ENCODE data around the gene PSMD8. TPM values are rescaled to one million over a fixed set of nuclear protein-coding genes. Genes with fewer than 3 reads are reported as not detected.
A peak's percentile ranks its signal among the peaks of the same experiment; 100 is the strongest.

Gene PSMD8
- total RNA-seq, 1 experiment from 2014 or later: 195 TPM

DNA sequence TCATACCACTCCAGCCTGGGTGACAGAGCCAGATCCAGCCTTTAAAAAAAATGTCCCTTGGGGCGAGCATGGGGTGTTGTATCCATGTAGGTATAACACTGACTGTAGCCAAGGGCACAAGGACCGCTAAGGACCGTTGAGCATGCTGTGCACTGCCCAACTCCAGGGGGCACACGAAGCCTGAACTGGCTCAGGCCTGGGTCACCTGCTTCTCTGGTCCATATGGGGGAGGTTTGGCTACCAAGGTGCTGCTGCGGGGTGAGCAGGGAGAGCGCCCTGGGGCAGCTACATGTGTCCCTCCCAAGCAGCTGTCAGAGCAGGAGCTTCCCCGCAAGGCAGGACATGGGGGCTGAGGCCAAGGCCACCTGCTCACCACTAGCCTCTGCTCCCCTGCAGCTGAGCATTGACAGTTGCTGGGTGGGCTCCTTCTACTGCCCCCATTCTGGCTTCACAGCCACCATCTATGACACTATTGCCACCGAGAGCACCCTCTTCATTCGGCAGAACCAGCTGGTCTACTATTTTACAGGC lies 22.4 kb upstream of the PSMD8 start:
- CTCF ChIA-PET: no interaction called here
- Histone ChIP-seq H3K9me3 (ENCODE audit: control insufficient read depth in 1 of 2, insufficient read depth in 1 of 2, low read depth in 1 of 2, low read length in 2 of 2) (no peaks in the 10 kb centered on the region), H3K9ac (ENCODE audit: low read length) (no peak overlapping the region), H4K20me1 (ENCODE audit: insufficient read depth) (no peaks in the 10 kb centered on the region), H3K4me3 (replicated peaks in 1 of 2; ENCODE audit: low read depth in 1 of 2, low read length in 2 of 2) (no peak overlapping the region), H3K27ac (ENCODE audit: low read depth, low read length) (no peak overlapping the region), H3K9me2 (ENCODE audit: insufficient read depth) (no peaks in the 10 kb centered on the region), H3K79me2 (ENCODE audit: insufficient read depth, low read length) (no peaks in the 10 kb centered on the region), H2AFZ (ENCODE audit: low read depth, low read length, poor library complexity, severe bottlenecking) (no peak overlapping the region), H3K4me1 (ENCODE audit: control insufficient read depth in 1 of 2, insufficient read depth in 2 of 2, low read length in 2 of 2) (peaks cover 0 to 5% of the 10 kb centered on the region in 2 experiments; a peak in 2 of 4 replicates), H3K4me2 (ENCODE audit: low read length) (no peak overlapping the region), H3K36me3 (ENCODE audit: control insufficient read depth in 1 of 2, insufficient read depth in 2 of 2, low read length in 2 of 2) (no peaks in the 10 kb centered on the region), H3K27me3 (ENCODE audit: insufficient read depth, low read length) (no peaks in the 10 kb centered on the region)
- intact Hi-C loops (cut with micrococcal nuclease): no loop called here
- TF ChIP-seq EZH2 (IDR thresholded peaks at IDR 0.05) (no peak), YY1 (IDR thresholded peaks at IDR 0.05; ENCODE audit: extremely low read depth, insufficient replicate concordance, low read depth, low read length) (no peak), TCF7L2 (IDR thresholded peaks at IDR 0.05; ENCODE audit: borderline replicate concordance, extremely low read depth, insufficient read depth, insufficient read length) (no peak), RAD21 (IDR thresholded peaks at IDR 0.05; ENCODE audit: low read depth) (no peak), ZNF274 (IDR thresholded peaks at IDR 0.05; ENCODE audit: low read depth, low read length) (no peak), POLR2AphosphoS5 (IDR thresholded peaks at IDR 0.05; ENCODE audit: low read depth, low read length) (no peak), ZFX (IDR thresholded peaks at IDR 0.05) (no peak)
- peak; percentile 43; the same call in 1 of the 2 replicates for ATAC-seq
- no TSS peak for BruUV-seq (replicated peaks)
- POLR2A ChIA-PET: no interaction called here
- no peak for DNase-seq (ENCODE audit: low read depth, low spot score)
- RAD21 ChIA-PET (ENCODE audit: low non-redundant PET in 1 of 2, low total read pairs in 2 of 2, uncharacterized antibody in 2 of 2, unreplicated experiment in 2 of 2): no interaction called here

DNA sequence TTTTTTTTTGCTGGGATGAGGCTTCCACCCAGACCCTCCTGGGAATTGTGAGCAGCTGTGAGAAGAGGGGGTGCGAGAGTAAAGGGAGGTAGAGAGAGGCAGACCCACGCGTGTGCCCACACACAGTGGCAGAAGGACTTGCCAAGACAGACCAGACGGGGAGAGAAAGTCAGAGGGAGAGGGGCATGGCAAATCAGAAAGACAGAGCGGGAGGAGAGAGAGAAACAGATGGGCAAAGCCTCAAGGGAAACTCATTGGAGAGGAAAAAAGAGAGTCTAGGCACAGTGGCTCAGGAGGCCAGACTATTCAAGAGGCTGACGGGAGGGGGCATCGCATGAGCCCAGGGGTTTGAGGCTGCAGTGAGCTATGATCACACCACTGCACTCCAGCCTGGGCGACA lies 21.8 kb upstream of the PSMD8 start:
- Histone ChIP-seq H3K27ac (ENCODE audit: low read depth, low read length) (no peak overlapping the region), H4K20me1 (ENCODE audit: insufficient read depth) (no peaks in the 10 kb centered on the region), H3K4me3 (replicated peaks in 1 of 2; ENCODE audit: low read depth in 1 of 2, low read length in 2 of 2) (no peak overlapping the region), H3K9ac (ENCODE audit: low read length) (no peak overlapping the region), H3K79me2 (ENCODE audit: insufficient read depth, low read length) (no peaks in the 10 kb centered on the region), H3K36me3 (ENCODE audit: control insufficient read depth in 1 of 2, insufficient read depth in 2 of 2, low read length in 2 of 2) (no peaks in the 10 kb centered on the region), H3K27me3 (ENCODE audit: insufficient read depth, low read length) (no peaks in the 10 kb centered on the region), H2AFZ (ENCODE audit: low read depth, low read length, poor library complexity, severe bottlenecking) (no peak overlapping the region), H3K9me2 (ENCODE audit: insufficient read depth) (no peaks in the 10 kb centered on the region), H3K4me1 (ENCODE audit: control insufficient read depth in 1 of 2, insufficient read depth in 2 of 2, low read length in 2 of 2) (no peaks in the 10 kb centered on the region), H3K4me2 (ENCODE audit: low read length) (no peak overlapping the region), H3K9me3 (ENCODE audit: control insufficient read depth in 1 of 2, insufficient read depth in 1 of 2, low read depth in 1 of 2, low read length in 2 of 2) (no peaks in the 10 kb centered on the region)
- intact Hi-C loops (cut with micrococcal nuclease): no loop called here
- DNase-seq (ENCODE audit: low read depth, low spot score) (no peak), ATAC-seq (no peak)
- ChIA-PET POLR2A (interaction anchor here (0.7 kb wide), 1 partner anchor 982 kb away, joined by 3 read pairs; no protein-coding TSS in a partner anchor), RAD21 (ENCODE audit: low non-redundant PET in 1 of 2, low total read pairs in 2 of 2, uncharacterized antibody in 2 of 2, unreplicated experiment in 2 of 2) (no interaction called here), CTCF (interaction anchor here (1.1 kb wide), 1 partner anchor 21 kb away, joined by 3 read pairs; the partner anchor contains the start of gene PSMD8)
- BruUV-seq (replicated peaks): no TSS peak
- TF ChIP-seq, protein P1, sequence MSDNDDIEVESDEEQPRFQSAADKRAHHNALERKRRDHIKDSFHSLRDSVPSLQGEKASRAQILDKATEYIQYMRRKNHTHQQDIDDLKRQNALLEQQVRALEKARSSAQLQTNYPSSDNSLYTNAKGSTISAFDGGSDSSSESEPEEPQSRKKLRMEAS (IDR thresholded peaks at IDR 0.05): no peak
- TF ChIP-seq, protein P2, sequence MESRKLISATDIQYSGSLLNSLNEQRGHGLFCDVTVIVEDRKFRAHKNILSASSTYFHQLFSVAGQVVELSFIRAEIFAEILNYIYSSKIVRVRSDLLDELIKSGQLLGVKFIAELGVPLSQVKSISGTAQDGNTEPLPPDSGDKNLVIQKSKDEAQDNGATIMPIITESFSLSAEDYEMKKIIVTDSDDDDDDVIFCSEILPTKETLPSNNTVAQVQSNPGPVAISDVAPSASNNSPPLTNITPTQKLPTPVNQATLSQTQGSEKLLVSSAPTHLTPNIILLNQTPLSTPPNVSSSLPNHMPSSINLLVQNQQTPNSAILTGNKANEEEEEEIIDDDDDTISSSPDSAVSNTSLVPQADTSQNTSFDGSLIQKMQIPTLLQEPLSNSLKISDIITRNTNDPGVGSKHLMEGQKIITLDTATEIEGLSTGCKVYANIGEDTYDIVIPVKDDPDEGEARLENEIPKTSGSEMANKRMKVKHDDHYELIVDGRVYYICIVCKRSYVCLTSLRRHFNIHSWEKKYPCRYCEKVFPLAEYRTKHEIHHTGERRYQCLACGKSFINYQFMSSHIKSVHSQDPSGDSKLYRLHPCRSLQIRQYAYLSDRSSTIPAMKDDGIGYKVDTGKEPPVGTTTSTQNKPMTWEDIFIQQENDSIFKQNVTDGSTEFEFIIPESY (IDR thresholded peaks at IDR 0.05; ENCODE audit: extremely low read depth, insufficient replicate concordance, low read length): no peak
- TF ChIP-seq YY1 (IDR thresholded peaks at IDR 0.05; ENCODE audit: extremely low read depth, insufficient replicate concordance, low read depth, low read length): no peak
- no peak for TF ChIP-seq EZH2phosphoT487 (IDR thresholded peaks at IDR 0.05; ENCODE audit: borderline replicate concordance)
- TF ChIP-seq, protein P3, sequence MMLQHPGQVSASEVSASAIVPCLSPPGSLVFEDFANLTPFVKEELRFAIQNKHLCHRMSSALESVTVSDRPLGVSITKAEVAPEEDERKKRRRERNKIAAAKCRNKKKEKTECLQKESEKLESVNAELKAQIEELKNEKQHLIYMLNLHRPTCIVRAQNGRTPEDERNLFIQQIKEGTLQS (IDR thresholded peaks at IDR 0.05): no peak
- TF ChIP-seq POLR2AphosphoS5 (IDR thresholded peaks at IDR 0.05; ENCODE audit: low read depth, low read length): no peak
- no peak for TF ChIP-seq CEBPB (IDR thresholded peaks at IDR 0.05; ENCODE audit: low read depth)
- TF ChIP-seq EGR1 (IDR thresholded peaks at IDR 0.05; ENCODE audit: low read depth): no peak
- TF ChIP-seq, protein P4, sequence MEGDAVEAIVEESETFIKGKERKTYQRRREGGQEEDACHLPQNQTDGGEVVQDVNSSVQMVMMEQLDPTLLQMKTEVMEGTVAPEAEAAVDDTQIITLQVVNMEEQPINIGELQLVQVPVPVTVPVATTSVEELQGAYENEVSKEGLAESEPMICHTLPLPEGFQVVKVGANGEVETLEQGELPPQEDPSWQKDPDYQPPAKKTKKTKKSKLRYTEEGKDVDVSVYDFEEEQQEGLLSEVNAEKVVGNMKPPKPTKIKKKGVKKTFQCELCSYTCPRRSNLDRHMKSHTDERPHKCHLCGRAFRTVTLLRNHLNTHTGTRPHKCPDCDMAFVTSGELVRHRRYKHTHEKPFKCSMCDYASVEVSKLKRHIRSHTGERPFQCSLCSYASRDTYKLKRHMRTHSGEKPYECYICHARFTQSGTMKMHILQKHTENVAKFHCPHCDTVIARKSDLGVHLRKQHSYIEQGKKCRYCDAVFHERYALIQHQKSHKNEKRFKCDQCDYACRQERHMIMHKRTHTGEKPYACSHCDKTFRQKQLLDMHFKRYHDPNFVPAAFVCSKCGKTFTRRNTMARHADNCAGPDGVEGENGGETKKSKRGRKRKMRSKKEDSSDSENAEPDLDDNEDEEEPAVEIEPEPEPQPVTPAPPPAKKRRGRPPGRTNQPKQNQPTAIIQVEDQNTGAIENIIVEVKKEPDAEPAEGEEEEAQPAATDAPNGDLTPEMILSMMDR (IDR thresholded peaks at IDR 0.05 in 2 of 3, conservative IDR thresholded peaks at IDR 0.05 in 1 of 3; ENCODE audit: borderline replicate concordance in 1 of 3, insufficient read depth in 1 of 3, low read depth in 2 of 3, low read length in 2 of 3): no peak
- TF ChIP-seq SIN3A (IDR thresholded peaks at IDR 0.05; ENCODE audit: low read depth): no peak
- no peak for TF ChIP-seq POLR2A (IDR thresholded peaks at IDR 0.05; ENCODE audit: borderline replicate concordance, extremely low read depth, insufficient read depth, insufficient read length)
- TF ChIP-seq SRF (IDR thresholded peaks at IDR 0.05; ENCODE audit: low read depth): no peak
- no peak for TF ChIP-seq EZH2 (IDR thresholded peaks at IDR 0.05)
